ENCODE data around the gene CLEC3A.

The CLEC3A gene

DNA sequence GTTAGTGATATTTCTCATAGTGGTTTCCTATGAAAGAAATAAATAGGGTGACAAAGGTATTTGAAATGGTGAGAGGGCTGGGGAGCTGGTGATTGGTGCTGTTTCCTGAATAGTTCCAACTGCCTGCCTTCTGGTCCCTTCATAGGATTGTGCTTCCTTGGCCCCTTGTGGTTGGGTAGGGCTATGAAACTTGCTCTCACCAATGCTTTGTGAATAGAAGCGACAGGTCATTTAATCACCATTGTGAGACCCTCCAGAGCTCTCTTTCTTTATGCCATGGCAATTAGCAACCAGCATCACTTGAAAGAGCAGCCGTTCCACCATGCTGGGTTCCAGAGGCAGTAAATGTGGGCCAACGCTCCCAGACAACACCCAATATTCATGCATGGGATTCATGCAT is 53.5 kb downstream of the CLEC3A start:
- no peak for DNase-seq (ENCODE audit: insufficient read length, low spot score)
- no peak for FAIRE-seq
- TF ChIP-seq, protein P1, sequence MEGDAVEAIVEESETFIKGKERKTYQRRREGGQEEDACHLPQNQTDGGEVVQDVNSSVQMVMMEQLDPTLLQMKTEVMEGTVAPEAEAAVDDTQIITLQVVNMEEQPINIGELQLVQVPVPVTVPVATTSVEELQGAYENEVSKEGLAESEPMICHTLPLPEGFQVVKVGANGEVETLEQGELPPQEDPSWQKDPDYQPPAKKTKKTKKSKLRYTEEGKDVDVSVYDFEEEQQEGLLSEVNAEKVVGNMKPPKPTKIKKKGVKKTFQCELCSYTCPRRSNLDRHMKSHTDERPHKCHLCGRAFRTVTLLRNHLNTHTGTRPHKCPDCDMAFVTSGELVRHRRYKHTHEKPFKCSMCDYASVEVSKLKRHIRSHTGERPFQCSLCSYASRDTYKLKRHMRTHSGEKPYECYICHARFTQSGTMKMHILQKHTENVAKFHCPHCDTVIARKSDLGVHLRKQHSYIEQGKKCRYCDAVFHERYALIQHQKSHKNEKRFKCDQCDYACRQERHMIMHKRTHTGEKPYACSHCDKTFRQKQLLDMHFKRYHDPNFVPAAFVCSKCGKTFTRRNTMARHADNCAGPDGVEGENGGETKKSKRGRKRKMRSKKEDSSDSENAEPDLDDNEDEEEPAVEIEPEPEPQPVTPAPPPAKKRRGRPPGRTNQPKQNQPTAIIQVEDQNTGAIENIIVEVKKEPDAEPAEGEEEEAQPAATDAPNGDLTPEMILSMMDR (IDR thresholded peaks at IDR 0.05; ENCODE audit: insufficient read depth, missing control alignments) = no peak

DNA sequence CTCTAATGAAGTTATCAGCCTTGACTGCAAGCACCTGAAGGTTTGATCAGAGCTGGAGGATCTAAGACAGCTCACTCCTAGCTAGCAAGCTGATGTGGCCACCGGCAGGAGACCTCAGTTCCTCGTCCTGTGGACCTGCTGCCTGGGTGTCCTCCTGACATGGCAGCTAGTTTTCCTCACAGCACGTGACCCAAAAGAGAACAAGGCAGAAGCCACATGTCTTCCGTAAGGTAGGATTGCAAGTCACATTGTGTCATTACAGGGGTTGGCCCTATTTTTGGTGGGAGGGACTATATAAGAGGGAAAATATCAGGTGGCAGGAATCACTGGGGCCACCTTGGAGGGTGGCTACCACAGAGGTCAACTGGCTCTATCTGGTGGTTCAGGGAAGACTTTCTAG is 59.0 kb downstream of the CLEC3A start:
- DNase-seq (ENCODE audit: insufficient read length, low spot score) (no peak), FAIRE-seq (no peak)
- TF ChIP-seq, protein P1 (IDR thresholded peaks at IDR 0.05; ENCODE audit: insufficient read depth, missing control alignments) = no peak
